ENCODE data around the gene CDH2.

DNA sequence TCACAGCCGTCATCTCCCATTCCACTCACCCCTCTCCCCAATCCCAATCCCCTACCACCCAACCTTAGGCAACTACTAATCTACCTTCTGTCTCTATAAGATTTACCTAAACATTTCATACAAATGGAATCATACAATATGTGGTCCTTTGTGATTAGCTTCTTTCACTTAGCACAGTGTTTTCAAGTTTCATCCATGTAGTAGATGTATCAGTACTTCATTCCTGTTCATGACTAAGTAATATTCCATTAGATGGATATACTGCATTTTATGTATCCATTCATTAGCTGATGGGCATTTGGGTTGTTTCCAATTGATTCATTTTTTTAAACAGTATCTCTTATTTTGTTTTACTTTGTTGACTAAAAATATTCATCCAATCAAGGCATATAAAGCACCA is 109.6 kb downstream of the CDH2 start:
- TF ChIP-seq, protein P1, sequence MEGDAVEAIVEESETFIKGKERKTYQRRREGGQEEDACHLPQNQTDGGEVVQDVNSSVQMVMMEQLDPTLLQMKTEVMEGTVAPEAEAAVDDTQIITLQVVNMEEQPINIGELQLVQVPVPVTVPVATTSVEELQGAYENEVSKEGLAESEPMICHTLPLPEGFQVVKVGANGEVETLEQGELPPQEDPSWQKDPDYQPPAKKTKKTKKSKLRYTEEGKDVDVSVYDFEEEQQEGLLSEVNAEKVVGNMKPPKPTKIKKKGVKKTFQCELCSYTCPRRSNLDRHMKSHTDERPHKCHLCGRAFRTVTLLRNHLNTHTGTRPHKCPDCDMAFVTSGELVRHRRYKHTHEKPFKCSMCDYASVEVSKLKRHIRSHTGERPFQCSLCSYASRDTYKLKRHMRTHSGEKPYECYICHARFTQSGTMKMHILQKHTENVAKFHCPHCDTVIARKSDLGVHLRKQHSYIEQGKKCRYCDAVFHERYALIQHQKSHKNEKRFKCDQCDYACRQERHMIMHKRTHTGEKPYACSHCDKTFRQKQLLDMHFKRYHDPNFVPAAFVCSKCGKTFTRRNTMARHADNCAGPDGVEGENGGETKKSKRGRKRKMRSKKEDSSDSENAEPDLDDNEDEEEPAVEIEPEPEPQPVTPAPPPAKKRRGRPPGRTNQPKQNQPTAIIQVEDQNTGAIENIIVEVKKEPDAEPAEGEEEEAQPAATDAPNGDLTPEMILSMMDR (IDR thresholded peaks at IDR 0.05; ENCODE audit: poor library complexity): no peak
- TF ChIP-seq EZH2 (IDR thresholded peaks at IDR 0.05; ENCODE audit: borderline replicate concordance): no peak
